DOHH2 (cell line): ENCODE measurements around the gene SLX4.

ENCODE experiments used
- H3F3A ChIP-seq: fragments of 200-600 bp; sonication (generic), shearing (Covaris generic); 2 replicates; pipeline ENCODE4 v1.6.0; 2016; ENCODE audit warnings: antibody characterized with exemption, mild to moderate bottlenecking; ENCODE audit not compliant: control insufficient read depth, insufficient read depth
- H3K27ac ChIP-seq: fragments of 200-600 bp; sonication (generic); 2 replicates; pipeline ENCODE4 v1.5.1; 2014; ENCODE audit warnings: low read depth, mild to moderate bottlenecking, low read length, moderate library complexity
- H3K27me3 ChIP-seq: fragments of 200-600 bp; sonication (generic); 2 replicates; pipeline ENCODE4 v1.6.1; 2014; ENCODE audit warnings: mild to moderate bottlenecking, low read length, mixed read lengths; ENCODE audit not compliant: control insufficient read depth
- H3K36me3 ChIP-seq: fragments of 200-600 bp; sonication (generic); 2 replicates; pipeline ENCODE4 v1.6.1; 2014; ENCODE audit warnings: mild to moderate bottlenecking, low read length, moderate library complexity, mixed read lengths; ENCODE audit not compliant: control insufficient read depth
- H3K4me1 ChIP-seq: fragments of 200-600 bp; sonication (generic); 2 replicates; pipeline ENCODE4 v1.6.1; 2014; ENCODE audit warnings: mild to moderate bottlenecking, low read length, mixed read lengths; ENCODE audit not compliant: control insufficient read depth
- H3K4me2 ChIP-seq: fragments of 200-600 bp; sonication (generic); 2 replicates; pipeline ENCODE4 v1.6.0; 2014; ENCODE audit warnings: mild to moderate bottlenecking, low read length, moderate library complexity
- H3K4me3 ChIP-seq: fragments of 200-600 bp; sonication (generic); 2 replicates; pipeline ENCODE4 v1.5.1; 2014; ENCODE audit warnings: mild to moderate bottlenecking, low read length, mixed read lengths
- H3K79me2 ChIP-seq: fragments of 200-600 bp; sonication (generic); 2 replicates; pipeline ENCODE4 v1.6.1; 2014; ENCODE audit warnings: mild to moderate bottlenecking, low read length, mixed read lengths; ENCODE audit not compliant: control insufficient read depth
- H3K9me2 ChIP-seq: fragments of 200-600 bp; sonication (generic); replicated peaks from 2 replicates; pipeline ENCODE4 v1.6.1; 2014; ENCODE audit warnings: mild to moderate bottlenecking, low read length, mixed read lengths; ENCODE audit not compliant: control insufficient read depth
- H3K9me3 ChIP-seq: fragments of 200-600 bp; sonication (generic); 2 replicates; pipeline ENCODE4 v1.6.1; 2014; ENCODE audit warnings: antibody characterized with exemption, low read length, mixed read lengths; ENCODE audit not compliant: control insufficient read depth, insufficient read depth
- H4K20me1 ChIP-seq: fragments of 200-600 bp; sonication (generic); 2 replicates; pipeline ENCODE4 v1.6.0; 2014; ENCODE audit warnings: low read depth, mild to moderate bottlenecking, antibody characterized with exemption, low read length, moderate library complexity; ENCODE audit not compliant: control insufficient read depth, insufficient read depth
- EZH2phosphoT487 ChIP-seq: fragments of 200-600 bp; sonication (generic); IDR thresholded peaks from 2 replicates; pipeline ENCODE4 v1.6.1; 2017; ENCODE audit warnings: borderline replicate concordance, mild to moderate bottlenecking, antibody characterized with exemption, low read length, moderate library complexity, mixed read lengths
- TF ChIP-seq, protein P1 (sequence below): fragments of 200-600 bp; sonication (generic); IDR thresholded peaks from one replicate; pipeline ENCODE4 v1.5.1; 2014; ENCODE audit warnings: antibody characterized with exemption, mild to moderate bottlenecking, low read depth, low read length; ENCODE audit not compliant: poor library complexity, severe bottlenecking

The SLX4 gene

GRCh38 chr16:3546986-3547682 is 64.3 kb downstream of the SLX4 start:
- no peak overlapping the region for H3K27ac ChIP-seq
- H3K4me1 ChIP-seq = no peaks in the 10 kb centered on the region
- no peaks in the 10 kb centered on the region; the same call in 1 of the 2 replicates for H3K9me2 ChIP-seq
- H3K79me2 ChIP-seq = no peaks in the 10 kb centered on the region
- H3F3A ChIP-seq = no peaks in the 10 kb centered on the region
- H3K4me3 ChIP-seq = no peak overlapping the region
- no peaks in the 10 kb centered on the region for H3K9me3 ChIP-seq
- no peaks in the 10 kb centered on the region for H3K27me3 ChIP-seq
- H3K36me3 ChIP-seq = peaks cover 83% of the 10 kb centered on the region
- H3K4me2 ChIP-seq = no peak overlapping the region
- no peaks in the 10 kb centered on the region for H4K20me1 ChIP-seq
- TF ChIP-seq EZH2phosphoT487 = no peak
- TF ChIP-seq, protein P1, sequence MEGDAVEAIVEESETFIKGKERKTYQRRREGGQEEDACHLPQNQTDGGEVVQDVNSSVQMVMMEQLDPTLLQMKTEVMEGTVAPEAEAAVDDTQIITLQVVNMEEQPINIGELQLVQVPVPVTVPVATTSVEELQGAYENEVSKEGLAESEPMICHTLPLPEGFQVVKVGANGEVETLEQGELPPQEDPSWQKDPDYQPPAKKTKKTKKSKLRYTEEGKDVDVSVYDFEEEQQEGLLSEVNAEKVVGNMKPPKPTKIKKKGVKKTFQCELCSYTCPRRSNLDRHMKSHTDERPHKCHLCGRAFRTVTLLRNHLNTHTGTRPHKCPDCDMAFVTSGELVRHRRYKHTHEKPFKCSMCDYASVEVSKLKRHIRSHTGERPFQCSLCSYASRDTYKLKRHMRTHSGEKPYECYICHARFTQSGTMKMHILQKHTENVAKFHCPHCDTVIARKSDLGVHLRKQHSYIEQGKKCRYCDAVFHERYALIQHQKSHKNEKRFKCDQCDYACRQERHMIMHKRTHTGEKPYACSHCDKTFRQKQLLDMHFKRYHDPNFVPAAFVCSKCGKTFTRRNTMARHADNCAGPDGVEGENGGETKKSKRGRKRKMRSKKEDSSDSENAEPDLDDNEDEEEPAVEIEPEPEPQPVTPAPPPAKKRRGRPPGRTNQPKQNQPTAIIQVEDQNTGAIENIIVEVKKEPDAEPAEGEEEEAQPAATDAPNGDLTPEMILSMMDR = no peak

- TF ChIP-seq EZH2phosphoT487 = no peak
- TF ChIP-seq, protein P1 = no peak
- H3K4me3 ChIP-seq = no peak overlapping the region
- no peaks in the 10 kb centered on the region for H3K9me3 ChIP-seq
- H3K27ac ChIP-seq = no peak overlapping the region
- H3K79me2 ChIP-seq = no peaks in the 10 kb centered on the region
- no peaks in the 10 kb centered on the region for H3K4me1 ChIP-seq
- no peaks in the 10 kb centered on the region for H4K20me1 ChIP-seq
- no peak overlapping the region for H3K4me2 ChIP-seq
- H3F3A ChIP-seq = peaks cover 12% of the 10 kb centered on the region
- H3K27me3 ChIP-seq = no peaks in the 10 kb centered on the region
- H3K9me2 ChIP-seq = no peaks in the 10 kb centered on the region
- peaks cover 75% of the 10 kb centered on the region for H3K36me3 ChIP-seq
Observed at GRCh38 chr16:3542601-3543373, 68.6 kb downstream of the SLX4 start.

DNA sequence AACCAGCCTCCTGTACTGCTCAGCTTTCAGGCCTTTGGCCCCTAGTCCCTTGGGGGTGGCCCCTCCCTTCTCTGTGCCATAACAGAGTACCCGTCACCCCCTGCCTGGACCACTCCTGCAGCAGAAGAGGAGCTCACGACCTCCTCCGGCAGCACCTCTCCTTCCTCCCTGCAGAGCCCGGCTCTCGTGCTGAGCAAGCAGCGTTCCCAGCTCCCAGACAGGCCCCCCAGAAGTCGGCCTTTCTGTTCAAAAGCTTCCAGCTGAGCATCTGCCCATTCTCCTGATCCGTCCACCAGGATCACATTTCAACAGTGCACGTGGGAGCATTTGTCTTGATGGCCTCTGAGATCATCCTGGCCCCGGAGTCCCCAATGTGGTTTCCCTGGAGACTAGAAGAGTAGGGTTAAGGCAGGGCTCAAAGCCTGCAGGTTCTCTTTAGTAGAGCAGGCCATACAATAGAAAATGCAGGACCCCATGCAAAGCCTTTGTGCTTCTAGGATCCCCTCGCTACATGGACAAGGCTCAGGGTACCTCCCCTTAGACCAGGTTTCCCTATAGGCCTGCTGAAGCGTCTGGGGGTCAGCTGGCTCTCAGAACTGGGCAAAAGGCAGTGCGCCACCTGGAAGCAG is 69.8 kb downstream of the SLX4 start:
- no peak for TF ChIP-seq EZH2phosphoT487
- TF ChIP-seq, protein P1 = no peak
- H3K27me3 ChIP-seq = no peaks in the 10 kb centered on the region
- H3K4me1 ChIP-seq = no peaks in the 10 kb centered on the region
- peaks cover 17% of the 10 kb centered on the region for H3F3A ChIP-seq
- no peak overlapping the region for H3K4me2 ChIP-seq
- no peak overlapping the region for H3K4me3 ChIP-seq
- H3K79me2 ChIP-seq = no peaks in the 10 kb centered on the region
- H3K36me3 ChIP-seq = peaks cover 66% of the 10 kb centered on the region
- no peaks in the 10 kb centered on the region for H3K9me2 ChIP-seq
- H3K9me3 ChIP-seq = no peaks in the 10 kb centered on the region
- H4K20me1 ChIP-seq = no peaks in the 10 kb centered on the region
- H3K27ac ChIP-seq = no peak overlapping the region
